ENCODE measurements around the gene ANKRD45.
"Not testable (repeated sequence)": the region's sequence is repeated elsewhere in the genome, so short reads cannot be mapped to it uniquely, and the experiment has no call there.

Gene ANKRD45

GRCh38 chr1:173646656-173647055 lies 23.0 kb downstream of the ANKRD45 start:
- no peak for DNase-seq (ENCODE audit: low spot score)
- ChIA-PET POLR2A (ENCODE audit: low non-redundant PET) (no interaction called here), CTCF (no interaction called here)
- no peak overlapping the region for H3K27ac ChIP-seq
- TF ChIP-seq, protein P1, sequence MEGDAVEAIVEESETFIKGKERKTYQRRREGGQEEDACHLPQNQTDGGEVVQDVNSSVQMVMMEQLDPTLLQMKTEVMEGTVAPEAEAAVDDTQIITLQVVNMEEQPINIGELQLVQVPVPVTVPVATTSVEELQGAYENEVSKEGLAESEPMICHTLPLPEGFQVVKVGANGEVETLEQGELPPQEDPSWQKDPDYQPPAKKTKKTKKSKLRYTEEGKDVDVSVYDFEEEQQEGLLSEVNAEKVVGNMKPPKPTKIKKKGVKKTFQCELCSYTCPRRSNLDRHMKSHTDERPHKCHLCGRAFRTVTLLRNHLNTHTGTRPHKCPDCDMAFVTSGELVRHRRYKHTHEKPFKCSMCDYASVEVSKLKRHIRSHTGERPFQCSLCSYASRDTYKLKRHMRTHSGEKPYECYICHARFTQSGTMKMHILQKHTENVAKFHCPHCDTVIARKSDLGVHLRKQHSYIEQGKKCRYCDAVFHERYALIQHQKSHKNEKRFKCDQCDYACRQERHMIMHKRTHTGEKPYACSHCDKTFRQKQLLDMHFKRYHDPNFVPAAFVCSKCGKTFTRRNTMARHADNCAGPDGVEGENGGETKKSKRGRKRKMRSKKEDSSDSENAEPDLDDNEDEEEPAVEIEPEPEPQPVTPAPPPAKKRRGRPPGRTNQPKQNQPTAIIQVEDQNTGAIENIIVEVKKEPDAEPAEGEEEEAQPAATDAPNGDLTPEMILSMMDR (conservative IDR thresholded peaks at IDR 0.05; ENCODE audit: low read depth), result no peak

GRCh38 chr1:173642450-173643139 lies 27.1 kb downstream of the ANKRD45 start:
- not testable (repeated sequence) for H3K27ac ChIP-seq; DNase-seq (ENCODE audit: low spot score)
- ChIA-PET CTCF (interaction anchor here (0.7 kb wide), 1 partner anchor 8 kb away, joined by 3 read pairs; no protein-coding TSS in a partner anchor), POLR2A (ENCODE audit: low non-redundant PET) (interaction anchor here (0.6 kb wide), 1 partner anchor 72 kb away, joined by 3 read pairs; the partner anchor contains the start of gene KLHL20)

DNA sequence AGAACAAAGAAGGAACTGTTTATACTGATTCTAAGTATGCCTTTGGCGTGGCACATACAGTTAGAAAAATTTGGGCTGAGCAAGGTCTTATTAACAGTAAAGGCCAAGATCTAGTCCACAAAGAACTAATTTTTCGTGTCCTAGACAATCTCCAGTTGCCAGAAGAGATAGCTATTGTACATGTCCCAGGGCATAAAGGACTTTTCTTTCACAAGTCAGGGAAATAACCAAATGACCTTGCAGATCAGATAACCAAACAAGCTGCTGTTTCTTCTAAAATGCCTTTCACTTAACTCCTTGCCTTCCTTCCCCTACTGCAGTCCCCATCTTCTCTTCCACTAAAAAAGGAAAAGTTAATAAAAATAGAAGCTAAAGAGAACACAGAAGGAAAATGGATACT lies 30.5 kb downstream of the ANKRD45 start:
- DNase-seq (ENCODE audit: low spot score), result no peak
- ChIA-PET POLR2A (ENCODE audit: low non-redundant PET) (no interaction called here), CTCF (no interaction called here)
- H3K27ac ChIP-seq, result no peak overlapping the region
- TF ChIP-seq, protein P1 (conservative IDR thresholded peaks at IDR 0.05; ENCODE audit: low read depth), result no peak

GRCh38 chr1:173638043-173639021 lies 31.3 kb downstream of the ANKRD45 start:
- peak overlapping the region; percentile 37; the same call in 1 of the 2 replicates for H3K27ac ChIP-seq
- CTCF ChIA-PET, result no interaction called here
- TF ChIP-seq, protein P1 (conservative IDR thresholded peaks at IDR 0.05; ENCODE audit: low read depth), result no peak
- POLR2A ChIA-PET (ENCODE audit: low non-redundant PET), result no interaction called here
- DNase-seq (ENCODE audit: low spot score), result no peak

- POLR2A ChIA-PET (ENCODE audit: low non-redundant PET); CTCF ChIA-PET; DNase-seq (ENCODE audit: low spot score): not testable (repeated sequence)
- H3K27ac ChIP-seq, result peak overlapping the region; percentile 37; the same call in 1 of the 2 replicates
These were observed 32.2 kb downstream of the ANKRD45 start for GRCh38 chr1:173637236-173638042.

- CTCF ChIA-PET, result interaction anchor here (0.5 kb wide), 1 partner anchor 8 kb away, joined by 3 read pairs; no protein-coding TSS in a partner anchor
- TF ChIP-seq, protein P1 (conservative IDR thresholded peaks at IDR 0.05; ENCODE audit: low read depth), result no peak
These were observed 34.5 kb downstream of the ANKRD45 start, which contains the start of gene TEX50 for GRCh38 chr1:173635116-173635515. TSS of gene TEX50 (plus strand) at chr1:173635338. CDS start at chr1:173635522, 184 bp downstream.

GRCh38 chr1:173628888-173629287 lies 40.8 kb downstream of the ANKRD45 start:
- POLR2A ChIA-PET (ENCODE audit: low non-redundant PET), result no interaction called here
- TF ChIP-seq, protein P1 (conservative IDR thresholded peaks at IDR 0.05; ENCODE audit: low read depth), result no peak
- no peak for DNase-seq (ENCODE audit: low spot score)
- H3K27ac ChIP-seq, result no peak overlapping the region
- CTCF ChIA-PET, result no interaction called here

More at GRCh38 chr1:173635116-173635515, 34.5 kb downstream of the ANKRD45 start, which contains the start of gene TEX50:
- no peak for DNase-seq (ENCODE audit: low spot score)
- POLR2A ChIA-PET (ENCODE audit: low non-redundant PET), result no interaction called here
- no peak within 1 kb of the TSS for H3K27ac ChIP-seq

Data from RWPE1 (cell line).